ENCODE data around the gene CD276.
A peak's percentile ranks its signal among the peaks of the same experiment; 100 is the strongest.

Gene CD276

GRCh38 chr15:73674587-73674986 lies 9.6 kb upstream of the CD276 start:
- H3K4me3 ChIP-seq (ENCODE audit: insufficient read depth, low read length, poor library complexity, severe bottlenecking): no peak overlapping the region
- no peak overlapping the region for H2AFZ ChIP-seq (ENCODE audit: low read depth, low read length, severe bottlenecking)
- H3K27ac ChIP-seq (ENCODE audit: low read depth, low read length): no peak overlapping the region
- no peaks in the 10 kb centered on the region for H4K20me1 ChIP-seq (ENCODE audit: low read depth, low read length)
- H3K9ac ChIP-seq (ENCODE audit: low read length): no peak overlapping the region
- TF ChIP-seq EZH2phosphoT487 (conservative IDR thresholded peaks at IDR 0.05; ENCODE audit: low read length) (no peak), CTCF (IDR thresholded peaks at IDR 0.05; ENCODE audit: insufficient read depth, low read length, poor library complexity, severe bottlenecking) (no peak)
- H3K79me2 ChIP-seq (ENCODE audit: insufficient read depth, low read length): no peaks in the 10 kb centered on the region
- no peaks in the 10 kb centered on the region for H3F3A ChIP-seq (ENCODE audit: insufficient read depth)
- no peaks in the 10 kb centered on the region for H3K9me2 ChIP-seq (replicated peaks; ENCODE audit: insufficient read depth, low read length)
- no peaks in the 10 kb centered on the region for H3K27me3 ChIP-seq (ENCODE audit: low read length)
- H3K36me3 ChIP-seq (ENCODE audit: low read length): no peaks in the 10 kb centered on the region
- H3K9me3 ChIP-seq (ENCODE audit: insufficient read depth, low read length): no peaks in the 10 kb centered on the region
- H3K4me2 ChIP-seq (ENCODE audit: low read depth, low read length, poor library complexity, severe bottlenecking): no peak overlapping the region

- Histone ChIP-seq H3K36me3 (ENCODE audit: low read length) (no peaks in the 10 kb centered on the region), H3K27ac (ENCODE audit: low read depth, low read length) (no peak overlapping the region), H3F3A (ENCODE audit: insufficient read depth) (no peaks in the 10 kb centered on the region), H3K9ac (ENCODE audit: low read length) (no peak overlapping the region), H2AFZ (ENCODE audit: low read depth, low read length, severe bottlenecking) (no peak overlapping the region), H3K4me3 (ENCODE audit: insufficient read depth, low read length, poor library complexity, severe bottlenecking) (no peak overlapping the region), H3K9me3 (ENCODE audit: insufficient read depth, low read length) (no peaks in the 10 kb centered on the region), H3K4me2 (ENCODE audit: low read depth, low read length, poor library complexity, severe bottlenecking) (no peak overlapping the region), H3K79me2 (ENCODE audit: insufficient read depth, low read length) (no peaks in the 10 kb centered on the region), H3K9me2 (replicated peaks; ENCODE audit: insufficient read depth, low read length) (no peaks in the 10 kb centered on the region), H3K27me3 (ENCODE audit: low read length) (no peaks in the 10 kb centered on the region), H4K20me1 (ENCODE audit: low read depth, low read length) (no peaks in the 10 kb centered on the region)
- TF ChIP-seq EZH2phosphoT487 (conservative IDR thresholded peaks at IDR 0.05; ENCODE audit: low read length) (no peak), CTCF (IDR thresholded peaks at IDR 0.05; ENCODE audit: insufficient read depth, low read length, poor library complexity, severe bottlenecking) (peak; percentile 82)
These were observed 7.0 kb upstream of the CD276 start for GRCh38 chr15:73677146-73677607.

- Histone ChIP-seq H3K36me3 (ENCODE audit: low read length) (no peaks in the 10 kb centered on the region), H4K20me1 (ENCODE audit: low read depth, low read length) (no peaks in the 10 kb centered on the region), H3K9me2 (replicated peaks; ENCODE audit: insufficient read depth, low read length) (no peaks in the 10 kb centered on the region), H3K79me2 (ENCODE audit: insufficient read depth, low read length) (no peaks in the 10 kb centered on the region), H2AFZ (ENCODE audit: low read depth, low read length, severe bottlenecking) (no peak overlapping the region), H3K27ac (ENCODE audit: low read depth, low read length) (no peak overlapping the region), H3K27me3 (ENCODE audit: low read length) (no peaks in the 10 kb centered on the region), H3K4me2 (ENCODE audit: low read depth, low read length, poor library complexity, severe bottlenecking) (no peak overlapping the region), H3K9me3 (ENCODE audit: insufficient read depth, low read length) (no peaks in the 10 kb centered on the region), H3K4me3 (ENCODE audit: insufficient read depth, low read length, poor library complexity, severe bottlenecking) (no peak overlapping the region), H3F3A (ENCODE audit: insufficient read depth) (no peaks in the 10 kb centered on the region), H3K9ac (ENCODE audit: low read length) (no peak overlapping the region)
- TF ChIP-seq EZH2phosphoT487 (conservative IDR thresholded peaks at IDR 0.05; ENCODE audit: low read length): no peak
- TF ChIP-seq CTCF (IDR thresholded peaks at IDR 0.05; ENCODE audit: insufficient read depth, low read length, poor library complexity, severe bottlenecking): no peak
These were observed 6.5 kb upstream of the CD276 start for GRCh38 chr15:73677733-73678132.

All from SU-DHL-6 (cell line).